ENCODE data around the gene IP6K3.

Gene IP6K3

GRCh38 chr6:33748841-33749240 lies 2.1 kb upstream of the IP6K3 start:
- no peak for TF ChIP-seq CTCF (IDR thresholded peaks at IDR 0.05; ENCODE audit: control insufficient read depth, insufficient read depth, low read depth, low read length, missing control alignments)
- no peak for DNase-seq (ENCODE audit: low read depth)
- no peak overlapping the region for H3K4me3 ChIP-seq (ENCODE audit: control insufficient read depth, low read depth, low read length)

- H3K4me3 ChIP-seq (ENCODE audit: control insufficient read depth, low read depth, low read length) = no peak overlapping the region
- no peak for TF ChIP-seq CTCF (IDR thresholded peaks at IDR 0.05; ENCODE audit: control insufficient read depth, insufficient read depth, low read depth, low read length, missing control alignments)
- DNase-seq (ENCODE audit: low read depth) = no peak
These were observed 1.1 kb upstream of the IP6K3 start for GRCh38 chr6:33747823-33748222.

- peak; percentile 2 for TF ChIP-seq CTCF (IDR thresholded peaks at IDR 0.05; ENCODE audit: control insufficient read depth, insufficient read depth, low read depth, low read length, missing control alignments)
- no peak for DNase-seq (ENCODE audit: low read depth)
- H3K4me3 ChIP-seq (ENCODE audit: control insufficient read depth, low read depth, low read length) = no peak overlapping the region
These were observed 587 bp downstream of the IP6K3 start for GRCh38 chr6:33746036-33746600.

- no peak overlapping the region for H3K4me3 ChIP-seq (ENCODE audit: control insufficient read depth, low read depth, low read length)
- DNase-seq (ENCODE audit: low read depth) = no peak
- no peak for TF ChIP-seq CTCF (IDR thresholded peaks at IDR 0.05; ENCODE audit: control insufficient read depth, insufficient read depth, low read depth, low read length, missing control alignments)
These were observed 1.2 kb downstream of the IP6K3 start for GRCh38 chr6:33745548-33745947.

- H3K4me3 ChIP-seq (ENCODE audit: control insufficient read depth, low read depth, low read length) = no peak overlapping the region
- DNase-seq (ENCODE audit: low read depth) = no peak
- TF ChIP-seq CTCF (IDR thresholded peaks at IDR 0.05; ENCODE audit: control insufficient read depth, insufficient read depth, low read depth, low read length, missing control alignments) = no peak
These were observed 1.7 kb downstream of the IP6K3 start for GRCh38 chr6:33744895-33745546.

GRCh38 chr6:33744001-33744848 lies 2.5 kb downstream of the IP6K3 start:
- TF ChIP-seq CTCF (IDR thresholded peaks at IDR 0.05; ENCODE audit: control insufficient read depth, insufficient read depth, low read depth, low read length, missing control alignments) = peak; percentile 96
- no peak overlapping the region for H3K4me3 ChIP-seq (ENCODE audit: control insufficient read depth, low read depth, low read length)
- peak; percentile 29 for DNase-seq (ENCODE audit: low read depth)
